ENCODE data around the gene NTNG1.

NTNG1 gene

DNA sequence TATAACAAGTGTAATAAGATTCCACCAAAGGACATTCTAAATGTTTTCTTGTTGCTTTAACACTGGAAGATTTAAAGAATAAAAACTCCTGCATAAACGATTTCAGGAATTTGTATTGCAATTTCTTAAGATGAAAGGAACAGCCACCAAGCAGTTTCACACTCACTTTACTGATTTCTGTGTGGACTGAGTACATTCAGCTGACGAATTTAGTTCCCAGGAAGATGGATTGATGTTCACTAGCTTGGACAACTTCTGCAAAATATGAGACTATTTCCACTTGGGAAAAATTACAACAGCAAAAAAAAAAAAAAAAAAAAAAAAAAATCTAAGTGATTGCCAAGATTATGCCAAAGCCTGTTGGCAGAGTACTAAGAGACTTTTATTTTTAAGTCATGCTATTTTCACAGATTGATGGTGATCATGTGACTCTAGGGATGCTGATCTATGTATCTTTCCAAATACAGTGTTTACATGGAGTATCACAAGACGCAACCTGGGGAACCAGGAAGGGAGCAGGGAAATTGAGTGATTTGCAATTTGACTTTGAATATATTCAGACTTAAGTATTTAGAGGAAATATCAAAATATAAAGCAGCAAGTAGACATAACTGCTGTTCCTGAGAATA is 341.0 kb downstream of the NTNG1 start:
- TF ChIP-seq, protein P1, sequence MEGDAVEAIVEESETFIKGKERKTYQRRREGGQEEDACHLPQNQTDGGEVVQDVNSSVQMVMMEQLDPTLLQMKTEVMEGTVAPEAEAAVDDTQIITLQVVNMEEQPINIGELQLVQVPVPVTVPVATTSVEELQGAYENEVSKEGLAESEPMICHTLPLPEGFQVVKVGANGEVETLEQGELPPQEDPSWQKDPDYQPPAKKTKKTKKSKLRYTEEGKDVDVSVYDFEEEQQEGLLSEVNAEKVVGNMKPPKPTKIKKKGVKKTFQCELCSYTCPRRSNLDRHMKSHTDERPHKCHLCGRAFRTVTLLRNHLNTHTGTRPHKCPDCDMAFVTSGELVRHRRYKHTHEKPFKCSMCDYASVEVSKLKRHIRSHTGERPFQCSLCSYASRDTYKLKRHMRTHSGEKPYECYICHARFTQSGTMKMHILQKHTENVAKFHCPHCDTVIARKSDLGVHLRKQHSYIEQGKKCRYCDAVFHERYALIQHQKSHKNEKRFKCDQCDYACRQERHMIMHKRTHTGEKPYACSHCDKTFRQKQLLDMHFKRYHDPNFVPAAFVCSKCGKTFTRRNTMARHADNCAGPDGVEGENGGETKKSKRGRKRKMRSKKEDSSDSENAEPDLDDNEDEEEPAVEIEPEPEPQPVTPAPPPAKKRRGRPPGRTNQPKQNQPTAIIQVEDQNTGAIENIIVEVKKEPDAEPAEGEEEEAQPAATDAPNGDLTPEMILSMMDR (IDR thresholded peaks at IDR 0.05), result no peak

DNA sequence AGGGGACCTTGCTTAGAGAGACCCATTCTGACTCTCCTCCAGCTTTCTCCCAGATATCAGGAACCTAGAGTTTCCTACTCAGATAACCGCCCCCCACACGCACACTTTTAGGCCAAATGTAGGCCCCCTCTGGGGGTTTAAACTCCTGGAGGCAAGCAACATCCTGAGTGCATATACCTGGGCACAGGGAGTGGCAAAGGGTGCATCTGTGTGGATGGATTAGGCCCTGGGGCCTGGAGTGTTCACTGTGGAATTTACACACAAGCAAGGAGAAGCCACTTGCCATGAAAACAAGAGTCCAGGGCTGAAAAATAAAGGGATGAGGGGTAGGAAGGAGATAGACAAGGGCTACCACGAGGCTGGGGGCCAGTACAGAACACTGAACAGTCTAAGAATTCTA is 343.1 kb downstream of the NTNG1 start:
- TF ChIP-seq, protein P1 (IDR thresholded peaks at IDR 0.05), result no peak

DNA sequence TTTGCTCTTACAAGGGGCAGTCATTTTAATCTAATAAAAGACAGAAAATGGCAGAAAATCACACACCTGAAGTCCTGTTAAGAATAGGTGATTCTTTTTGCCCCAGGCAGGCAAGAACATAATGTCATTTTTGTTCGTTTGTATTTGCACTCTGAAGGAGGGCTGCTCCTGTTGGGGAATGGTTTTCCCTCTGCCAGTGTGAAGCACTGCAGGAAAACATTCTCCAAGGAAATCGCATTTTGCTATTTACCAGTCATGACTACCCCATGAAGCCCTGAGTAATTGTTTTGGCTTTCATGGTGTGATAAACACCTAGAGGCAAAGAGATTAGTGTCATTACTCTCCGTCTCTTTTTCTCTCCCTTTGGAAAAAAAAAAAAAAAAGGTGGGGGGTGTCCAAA is 345.5 kb downstream of the NTNG1 start:
- TF ChIP-seq, protein P1 (IDR thresholded peaks at IDR 0.05), result no peak

DNA sequence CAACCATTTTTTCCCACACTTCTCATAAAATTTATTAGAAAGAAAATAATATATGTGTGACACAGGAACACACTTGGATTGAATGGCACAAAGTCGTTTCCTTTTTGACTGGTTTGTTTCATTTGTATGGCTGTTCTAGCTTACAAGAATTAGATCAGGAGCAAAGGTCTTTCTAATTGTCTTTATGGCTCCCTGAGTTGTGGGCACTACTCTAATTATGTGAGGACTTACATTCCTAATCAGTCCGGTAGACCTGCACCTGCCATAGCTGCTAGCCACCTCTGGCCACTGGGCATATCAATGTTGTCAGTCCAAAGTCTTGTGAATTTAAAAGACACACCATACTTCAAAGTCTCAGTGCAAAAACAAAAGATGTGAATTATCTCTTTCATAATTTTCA is 346.7 kb downstream of the NTNG1 start:
- TF ChIP-seq, protein P1 (IDR thresholded peaks at IDR 0.05), result no peak

DNA sequence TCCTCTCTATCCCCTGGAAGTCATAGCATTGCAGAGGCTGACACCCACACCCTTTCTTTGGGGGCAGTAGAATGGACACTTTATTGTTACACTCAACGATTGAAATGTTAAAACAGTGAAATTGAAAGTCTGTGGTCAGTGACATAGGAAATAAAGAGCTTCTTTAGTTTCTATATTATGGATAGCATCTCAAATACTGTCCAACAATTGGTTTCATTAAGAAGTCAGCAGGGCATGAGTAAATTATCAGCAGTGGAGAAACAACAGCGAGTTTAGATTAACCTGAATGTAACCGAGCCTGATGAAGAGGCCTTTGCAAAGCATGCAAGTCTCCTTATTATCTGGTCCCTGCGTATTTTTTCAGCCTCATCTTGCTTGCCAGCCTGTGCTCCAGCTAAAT is 350.7 kb downstream of the NTNG1 start:
- TF ChIP-seq, protein P1 (IDR thresholded peaks at IDR 0.05), result no peak

DNA sequence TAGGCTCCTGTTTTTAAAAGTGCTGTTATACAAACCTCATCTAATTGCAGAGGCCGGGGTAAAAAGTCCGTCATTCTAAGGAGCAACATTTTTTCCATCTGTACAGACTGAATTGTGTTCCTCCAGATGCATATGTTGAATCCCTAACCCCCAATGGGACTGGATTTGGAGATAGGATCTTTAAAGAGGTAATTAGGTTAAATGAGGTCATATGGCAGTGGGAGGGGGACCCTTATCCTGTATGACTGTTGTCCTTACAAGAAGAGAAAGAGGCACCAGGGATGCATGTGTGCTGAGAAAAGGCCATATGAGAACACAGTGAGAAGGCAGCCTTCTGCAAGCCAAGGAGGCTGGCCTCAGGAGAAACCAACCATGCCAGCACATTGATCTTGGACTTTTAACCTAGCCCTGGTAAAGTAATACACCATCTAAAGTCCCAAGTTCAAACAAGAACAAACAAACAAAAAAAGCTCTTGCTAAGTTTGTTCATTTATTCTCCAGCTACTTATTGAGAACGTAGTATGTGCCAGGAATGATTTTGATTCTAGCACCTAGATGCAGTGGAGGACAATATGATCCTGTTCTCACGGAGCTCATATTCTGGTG is 352.4 kb downstream of the NTNG1 start:
- TF ChIP-seq, protein P1 (IDR thresholded peaks at IDR 0.05), result no peak

DNA sequence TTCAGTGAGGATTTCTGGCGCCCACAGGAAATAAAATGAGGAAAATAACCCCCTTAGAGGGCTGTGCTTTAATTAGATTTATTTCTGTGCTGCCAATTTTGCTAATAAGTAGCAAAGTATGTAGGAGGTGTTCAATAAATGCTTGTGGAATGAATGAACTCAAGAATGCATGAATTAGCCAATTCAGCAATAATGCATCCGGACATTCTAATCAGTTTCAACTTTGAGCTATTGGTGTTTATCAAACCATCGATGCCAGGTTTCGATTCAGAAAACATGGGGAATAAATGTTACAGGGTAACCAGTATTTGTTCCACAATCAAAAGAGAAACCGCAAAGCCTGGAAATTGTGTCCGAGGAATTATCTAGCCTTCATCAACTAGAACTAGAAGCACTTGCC is 353.2 kb downstream of the NTNG1 start:
- TF ChIP-seq, protein P1 (IDR thresholded peaks at IDR 0.05), result no peak

Measured in LNCAP (cell line).